Stimulated activated CD4-positive, alpha-beta T cell treated with anti-CD3 and anti-CD28 coated beads, Interleukin-2, amount 100 ng/mL, for 24 hours (primary cell): ENCODE measurements around the gene ECM1.

Source experiments
- DNase-seq, 2 donors: peaks; one replicate each; pipeline ENCODE4 v3.0.0-alpha.2; 2020

The ECM1 gene

GRCh38 chr1:150560011-150560438 is 52.1 kb downstream of the ECM1 start:
- peak; percentile 78 to 83 for DNase-seq

- peak; percentile 89 for DNase-seq
Observed at GRCh38 chr1:150560576-150561253, 52.8 kb downstream of the ECM1 start.

GRCh38 chr1:150561254-150561973 is 53.5 kb downstream of the ECM1 start:
- DNase-seq, result peak; percentile 65 to 78

GRCh38 chr1:150561974-150562445 is 54.1 kb downstream of the ECM1 start:
- DNase-seq, result peak; percentile 86 to 89

GRCh38 chr1:150562446-150563339 is 54.8 kb downstream of the ECM1 start:
- DNase-seq, result peak; percentile 76 to 80
